ENCODE measurements around the gene SPON1.

The SPON1 gene

DNA sequence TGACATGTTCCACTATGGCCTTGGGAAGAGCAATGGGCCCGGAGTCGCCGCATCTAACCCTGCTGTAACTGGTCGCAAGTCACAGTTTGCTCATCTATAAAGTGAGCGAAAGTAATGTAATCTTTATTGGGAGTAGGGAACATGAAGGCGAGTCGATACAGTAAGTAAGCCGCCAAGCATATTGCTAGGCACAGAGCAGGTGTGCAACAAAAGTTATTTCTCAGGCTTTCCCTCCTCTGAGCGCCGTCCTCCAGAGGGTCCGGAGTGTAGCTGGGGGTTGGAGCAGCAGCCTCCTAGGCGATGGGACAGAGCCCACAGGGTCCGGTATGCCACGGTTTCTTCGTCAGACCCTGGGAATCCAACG, 343 bp upstream of the SPON1 start:
- H3K4me3 ChIP-seq (ENCODE audit: low read depth, low read length), result no peak overlapping the region
- peaks cover 79% of the 10 kb centered on the region for H3K27me3 ChIP-seq (replicated peaks)
- TF ChIP-seq, protein P1, sequence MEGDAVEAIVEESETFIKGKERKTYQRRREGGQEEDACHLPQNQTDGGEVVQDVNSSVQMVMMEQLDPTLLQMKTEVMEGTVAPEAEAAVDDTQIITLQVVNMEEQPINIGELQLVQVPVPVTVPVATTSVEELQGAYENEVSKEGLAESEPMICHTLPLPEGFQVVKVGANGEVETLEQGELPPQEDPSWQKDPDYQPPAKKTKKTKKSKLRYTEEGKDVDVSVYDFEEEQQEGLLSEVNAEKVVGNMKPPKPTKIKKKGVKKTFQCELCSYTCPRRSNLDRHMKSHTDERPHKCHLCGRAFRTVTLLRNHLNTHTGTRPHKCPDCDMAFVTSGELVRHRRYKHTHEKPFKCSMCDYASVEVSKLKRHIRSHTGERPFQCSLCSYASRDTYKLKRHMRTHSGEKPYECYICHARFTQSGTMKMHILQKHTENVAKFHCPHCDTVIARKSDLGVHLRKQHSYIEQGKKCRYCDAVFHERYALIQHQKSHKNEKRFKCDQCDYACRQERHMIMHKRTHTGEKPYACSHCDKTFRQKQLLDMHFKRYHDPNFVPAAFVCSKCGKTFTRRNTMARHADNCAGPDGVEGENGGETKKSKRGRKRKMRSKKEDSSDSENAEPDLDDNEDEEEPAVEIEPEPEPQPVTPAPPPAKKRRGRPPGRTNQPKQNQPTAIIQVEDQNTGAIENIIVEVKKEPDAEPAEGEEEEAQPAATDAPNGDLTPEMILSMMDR (IDR thresholded peaks at IDR 0.05; ENCODE audit: low read depth, low read length, missing control alignments), result no peak
- in situ Hi-C loops (cut with HindIII; ENCODE audit: low pct_ligation_motif_present, low sequenced_read_pairs), result no loop called here
- no peak overlapping the region for H3K27ac ChIP-seq
- DNase-seq, result no peak
- no peaks in the 10 kb centered on the region for H3K36me3 ChIP-seq (replicated peaks)

DNA sequence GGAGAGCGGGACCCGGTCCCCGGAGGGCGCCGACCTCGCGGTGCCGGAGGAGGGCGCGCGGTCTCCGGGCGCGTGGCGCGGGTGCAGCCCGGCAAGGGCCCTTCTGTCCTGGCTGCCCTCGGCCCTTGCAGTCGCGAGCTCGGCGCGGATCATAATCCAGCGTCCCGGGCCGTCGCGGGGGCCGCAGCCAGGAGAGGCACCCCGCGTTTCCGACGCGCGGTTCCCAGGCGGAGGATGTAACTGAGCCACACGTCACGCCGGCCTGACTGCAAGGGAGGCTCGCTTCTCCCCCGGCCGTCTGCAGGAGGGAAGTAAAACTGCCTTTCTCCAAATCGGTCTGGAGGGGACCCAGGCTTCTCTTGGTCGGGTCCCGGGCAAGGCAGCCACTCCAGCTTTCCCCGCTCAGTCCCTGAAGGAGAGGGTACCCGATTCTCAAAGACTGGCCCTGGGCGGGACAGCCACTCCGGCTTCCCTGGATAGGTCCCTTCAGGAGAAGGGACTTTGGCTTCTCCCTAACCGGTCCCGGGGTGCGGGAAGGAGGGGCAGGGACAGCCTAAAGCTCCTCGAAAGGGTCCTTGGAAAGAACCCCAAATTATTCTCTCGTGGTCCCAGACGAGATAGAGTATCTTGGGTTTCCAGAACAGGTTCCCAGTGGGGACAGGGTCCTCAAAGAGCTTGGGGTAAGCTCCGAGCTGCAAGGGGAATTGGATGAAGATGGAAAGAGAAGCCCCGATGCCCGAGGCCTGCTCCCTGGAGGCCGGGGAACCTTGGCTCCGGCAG, 836 bp downstream of the SPON1 start:
- no peak for DNase-seq
- no peak overlapping the region for H3K27ac ChIP-seq
- peaks cover 81% of the 10 kb centered on the region for H3K27me3 ChIP-seq (replicated peaks)
- in situ Hi-C loops (cut with HindIII; ENCODE audit: low pct_ligation_motif_present, low sequenced_read_pairs), result no loop called here
- H3K36me3 ChIP-seq (replicated peaks), result no peaks in the 10 kb centered on the region
- no peak overlapping the region for H3K4me3 ChIP-seq (ENCODE audit: low read depth, low read length)
- TF ChIP-seq, protein P1 (IDR thresholded peaks at IDR 0.05; ENCODE audit: low read depth, low read length, missing control alignments), result no peak

DNA sequence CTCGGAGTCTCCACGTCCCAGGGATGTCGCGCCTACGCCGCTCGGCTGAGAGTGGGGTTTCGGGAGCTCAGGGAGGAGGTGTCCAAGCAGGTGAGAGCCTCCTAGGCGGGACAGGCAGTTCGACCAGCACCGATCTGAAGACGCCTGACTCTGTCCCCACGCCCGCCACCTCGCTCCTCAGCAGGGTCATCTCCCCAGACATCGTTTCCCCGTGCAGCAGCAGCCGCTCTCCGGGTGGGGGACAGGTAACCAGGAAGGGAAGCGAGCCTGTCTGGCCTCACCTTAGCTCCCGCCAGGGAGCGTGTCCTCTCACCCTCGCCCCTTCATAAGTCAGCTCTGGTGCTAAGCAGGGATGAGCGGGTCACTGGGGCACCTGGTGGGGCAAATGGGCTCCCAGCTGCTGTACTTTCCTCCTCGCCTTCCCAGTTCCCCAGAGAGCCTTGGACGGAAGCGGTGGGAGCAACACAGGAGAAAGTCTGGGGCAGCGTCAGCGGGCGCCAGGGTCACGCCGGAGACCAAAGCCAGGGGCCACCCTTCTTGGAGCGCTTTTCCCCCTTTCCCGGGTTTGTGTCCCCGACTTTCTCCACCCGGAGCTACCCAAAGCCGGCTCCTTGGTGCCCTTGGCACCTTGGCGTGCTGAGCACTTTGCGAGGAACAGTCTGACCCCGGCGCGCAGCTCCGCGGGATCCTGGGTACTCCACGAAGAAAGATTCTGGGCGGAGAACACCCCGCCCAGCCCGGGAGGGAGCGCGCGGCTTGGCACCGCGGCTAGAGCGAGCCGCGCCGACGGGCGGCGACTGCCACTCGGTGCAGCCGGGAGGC, 1.6 kb downstream of the SPON1 start:
- no peak for DNase-seq
- Histone ChIP-seq H3K27ac (no peak overlapping the region), H3K27me3 (replicated peaks) (peaks cover 76% of the 10 kb centered on the region), H3K36me3 (replicated peaks) (no peaks in the 10 kb centered on the region), H3K4me3 (ENCODE audit: low read depth, low read length) (no peak overlapping the region)
- in situ Hi-C loops (cut with HindIII; ENCODE audit: low pct_ligation_motif_present, low sequenced_read_pairs), result no loop called here
- TF ChIP-seq, protein P1 (IDR thresholded peaks at IDR 0.05; ENCODE audit: low read depth, low read length, missing control alignments), result no peak

DNA sequence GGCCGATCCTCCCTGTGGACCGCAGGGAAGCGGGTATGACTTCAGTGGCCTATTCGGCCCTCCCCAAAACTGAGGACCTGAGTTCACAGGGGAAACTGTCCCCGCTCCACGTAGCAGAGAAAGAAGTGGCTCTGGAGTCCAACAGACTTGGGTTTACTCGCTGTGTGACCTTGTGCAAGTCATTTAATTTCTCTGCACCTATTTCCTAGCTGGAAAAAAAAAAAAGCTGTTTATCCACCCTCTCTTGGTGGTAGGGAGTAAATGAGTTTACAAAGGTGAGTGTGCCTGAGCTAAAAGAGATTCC, 2.2 kb downstream of the SPON1 start:
- in situ Hi-C loops (cut with HindIII; ENCODE audit: low pct_ligation_motif_present, low sequenced_read_pairs), result no loop called here

DNA sequence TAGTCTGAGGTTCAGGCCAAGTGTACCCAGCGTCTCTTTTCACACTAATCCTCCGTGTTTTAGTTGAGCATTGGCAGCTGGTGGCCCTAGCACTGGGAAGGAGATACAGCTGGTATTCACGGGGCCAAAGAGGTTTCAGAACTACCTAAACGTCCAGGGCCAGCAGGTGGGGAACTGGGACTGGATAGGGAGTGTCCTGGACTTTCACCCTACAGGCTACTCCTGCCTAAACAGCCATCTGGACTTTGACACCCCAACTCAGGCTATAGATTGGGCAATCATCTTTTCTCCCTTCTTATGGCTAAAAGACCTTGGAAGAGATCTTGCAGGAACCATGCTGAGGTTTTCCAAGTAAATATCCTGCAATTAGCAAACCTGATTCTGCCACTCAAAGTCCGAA, 2.8 kb downstream of the SPON1 start:
- TF ChIP-seq, protein P1 (IDR thresholded peaks at IDR 0.05; ENCODE audit: low read depth, low read length, missing control alignments), result no peak
- Histone ChIP-seq H3K27ac (no peak overlapping the region), H3K36me3 (replicated peaks) (no peaks in the 10 kb centered on the region), H3K4me3 (ENCODE audit: low read depth, low read length) (no peak overlapping the region), H3K27me3 (replicated peaks) (peaks cover 70% of the 10 kb centered on the region)
- in situ Hi-C loops (cut with HindIII; ENCODE audit: low pct_ligation_motif_present, low sequenced_read_pairs), result no loop called here
- no peak for DNase-seq

More for the DNA sequence above, 2.2 kb downstream of the SPON1 start:
- H3K4me3 ChIP-seq (ENCODE audit: low read depth, low read length), result no peak overlapping the region
- H3K27ac ChIP-seq, result no peak overlapping the region
- TF ChIP-seq, protein P1 (IDR thresholded peaks at IDR 0.05; ENCODE audit: low read depth, low read length, missing control alignments), result no peak
- no peaks in the 10 kb centered on the region for H3K36me3 ChIP-seq (replicated peaks)
- DNase-seq, result no peak
- peaks cover 73% of the 10 kb centered on the region for H3K27me3 ChIP-seq (replicated peaks)
